ENCODE measurements around the gene TFAM. TPM values are rescaled to one million over a fixed set of nuclear protein-coding genes. Genes with fewer than 3 reads are reported as not detected.

Gene TFAM
- total and polyA plus RNA-seq, 8 donors, result 27.6 to 68.4 (median 60.9) TPM

DNA sequence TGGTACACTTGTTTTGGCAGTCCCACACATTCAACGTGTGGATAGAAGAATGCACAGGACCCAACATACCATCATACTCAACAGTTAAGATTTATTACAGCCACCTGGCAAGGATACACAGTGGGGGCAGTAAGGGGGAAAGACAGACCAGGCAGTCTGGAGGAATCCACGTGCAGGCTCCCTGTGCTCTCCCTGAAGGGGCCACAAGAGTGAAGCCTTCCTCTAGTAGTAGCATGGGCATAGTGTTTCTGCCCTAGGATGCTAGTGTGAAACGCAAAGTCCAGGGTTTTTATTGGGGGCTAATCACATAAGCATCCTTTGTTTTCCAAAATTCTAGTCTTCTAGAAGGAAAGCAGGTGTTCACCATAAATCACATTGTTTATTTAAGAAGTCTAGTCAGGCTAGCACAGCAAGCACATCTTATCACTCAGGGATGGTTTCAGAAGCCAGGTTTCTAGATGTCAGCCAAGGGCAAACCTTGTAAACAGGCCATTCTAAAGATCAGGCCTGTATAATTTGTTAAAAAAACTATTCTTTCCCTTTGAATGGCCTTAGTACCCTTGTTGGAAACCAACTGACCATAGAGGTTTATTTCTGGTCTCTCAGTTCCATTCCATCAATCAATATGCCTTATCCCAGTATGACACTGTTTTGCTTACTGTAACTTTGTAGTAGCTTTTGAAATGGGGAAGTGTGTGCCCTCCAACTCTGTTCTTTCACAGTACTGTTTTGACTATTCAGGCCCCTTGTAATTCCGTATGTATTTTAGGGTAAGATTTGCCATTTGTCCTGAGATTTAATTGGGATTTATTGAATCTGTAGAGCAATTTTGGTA lies 12.4 kb upstream of the TFAM start:
- no peak overlapping the region for H3K27ac ChIP-seq
- TF ChIP-seq, protein P1, sequence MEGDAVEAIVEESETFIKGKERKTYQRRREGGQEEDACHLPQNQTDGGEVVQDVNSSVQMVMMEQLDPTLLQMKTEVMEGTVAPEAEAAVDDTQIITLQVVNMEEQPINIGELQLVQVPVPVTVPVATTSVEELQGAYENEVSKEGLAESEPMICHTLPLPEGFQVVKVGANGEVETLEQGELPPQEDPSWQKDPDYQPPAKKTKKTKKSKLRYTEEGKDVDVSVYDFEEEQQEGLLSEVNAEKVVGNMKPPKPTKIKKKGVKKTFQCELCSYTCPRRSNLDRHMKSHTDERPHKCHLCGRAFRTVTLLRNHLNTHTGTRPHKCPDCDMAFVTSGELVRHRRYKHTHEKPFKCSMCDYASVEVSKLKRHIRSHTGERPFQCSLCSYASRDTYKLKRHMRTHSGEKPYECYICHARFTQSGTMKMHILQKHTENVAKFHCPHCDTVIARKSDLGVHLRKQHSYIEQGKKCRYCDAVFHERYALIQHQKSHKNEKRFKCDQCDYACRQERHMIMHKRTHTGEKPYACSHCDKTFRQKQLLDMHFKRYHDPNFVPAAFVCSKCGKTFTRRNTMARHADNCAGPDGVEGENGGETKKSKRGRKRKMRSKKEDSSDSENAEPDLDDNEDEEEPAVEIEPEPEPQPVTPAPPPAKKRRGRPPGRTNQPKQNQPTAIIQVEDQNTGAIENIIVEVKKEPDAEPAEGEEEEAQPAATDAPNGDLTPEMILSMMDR (IDR thresholded peaks at IDR 0.05), result no peak
- no peak for ATAC-seq

DNA sequence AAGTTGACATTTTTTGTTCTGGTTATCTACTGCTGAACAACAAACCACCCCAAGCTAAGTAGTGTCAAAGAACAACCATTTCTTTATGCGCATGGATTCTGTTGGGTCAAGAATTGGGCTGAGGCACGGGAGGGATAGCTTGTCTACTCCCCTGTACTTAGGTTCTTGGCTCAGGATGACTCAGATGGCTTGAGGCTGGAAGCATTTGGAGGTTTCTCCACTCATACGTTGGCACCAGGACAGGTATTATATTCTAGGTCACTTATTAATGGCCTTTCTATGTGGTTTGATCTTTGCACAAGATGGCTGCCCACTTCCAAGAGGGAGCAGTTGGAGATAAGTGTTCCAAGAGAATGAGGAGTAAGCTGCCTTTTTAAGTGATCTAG lies 11.8 kb upstream of the TFAM start:
- intact Hi-C loops (cut with DNase I), result no loop called here
- TF ChIP-seq, protein P1 (IDR thresholded peaks at IDR 0.05), result no peak
- no peaks in the 10 kb centered on the region for H3K9me3 ChIP-seq
- no peak overlapping the region for H3K27ac ChIP-seq
- H3K36me3 ChIP-seq, result no peaks in the 10 kb centered on the region
- no peaks in the 10 kb centered on the region for H3K27me3 ChIP-seq
- DNase-seq, result no peak
- no peaks in the 10 kb centered on the region for H3K4me1 ChIP-seq
- no peak overlapping the region for H3K4me3 ChIP-seq
- no peak for ATAC-seq

More for the DNA sequence above, 12.4 kb upstream of the TFAM start:
- Histone ChIP-seq H3K4me3 (no peak overlapping the region), H3K4me1 (no peaks in the 10 kb centered on the region), H3K27me3 (no peaks in the 10 kb centered on the region), H3K9me3 (no peaks in the 10 kb centered on the region), H3K36me3 (no peaks in the 10 kb centered on the region)
- intact Hi-C loops (cut with DNase I), result no loop called here
- no peak for DNase-seq

DNA sequence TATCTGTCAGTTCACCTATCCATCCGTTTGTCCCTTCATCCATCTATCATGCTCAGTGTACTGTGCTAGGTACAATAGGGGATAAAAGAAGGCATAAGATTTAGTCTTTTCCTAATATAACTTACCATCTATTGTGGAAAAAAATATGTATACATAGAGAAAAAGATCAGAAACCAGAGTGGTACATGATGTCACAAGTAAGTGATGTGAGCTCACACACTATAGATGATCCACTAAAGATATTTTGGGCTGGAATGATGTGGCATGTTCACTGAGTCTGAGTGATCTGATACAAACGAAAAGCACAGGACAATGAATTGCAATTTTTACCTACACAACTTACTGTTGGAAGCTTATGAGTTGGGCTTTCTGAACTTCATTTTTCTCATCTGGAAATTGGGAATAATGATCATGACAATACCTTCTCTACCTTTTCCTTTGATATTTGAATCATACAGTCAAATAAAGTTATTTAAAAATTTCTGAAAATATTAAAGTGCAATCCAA lies 2.7 kb upstream of the TFAM start:
- ATAC-seq (no peak), DNase-seq (no peak)
- intact Hi-C loops (cut with DNase I), result loop anchor here in 1 of 2 donors (10.0 kb wide), 1 partner anchor 48 kb away; the partner anchor contains the start of gene UBE2D1
- Histone ChIP-seq H3K27ac (peak overlapping the region in 1 of 2 donors; percentile 94), H3K9me3 (no peaks in the 10 kb centered on the region), H3K27me3 (no peaks in the 10 kb centered on the region), H3K4me3 (no peak overlapping the region), H3K4me1 (peaks cover 8 to 41% of the 10 kb centered on the region in 2 donors), H3K36me3 (no peaks in the 10 kb centered on the region)
- TF ChIP-seq, protein P1 (IDR thresholded peaks at IDR 0.05), result no peak

DNA sequence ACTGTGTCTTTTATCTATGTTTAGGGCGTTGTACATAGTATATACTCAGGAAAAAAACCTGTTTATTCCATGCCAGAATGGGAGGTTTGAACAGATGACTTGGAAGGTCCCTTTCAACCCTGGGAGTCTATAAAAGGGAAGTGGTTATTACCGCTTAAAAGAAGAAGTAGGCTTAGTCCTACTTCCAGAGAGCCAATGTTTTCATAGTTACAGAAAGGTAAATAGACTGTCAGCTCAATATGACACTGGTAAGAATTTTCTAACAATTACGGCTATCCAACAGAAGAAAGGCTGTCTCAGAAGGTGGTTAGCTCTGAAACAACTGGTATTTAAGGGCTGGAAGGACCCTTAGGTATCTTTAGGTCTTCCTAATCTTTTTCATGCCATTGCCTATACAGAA lies 1.1 kb upstream of the TFAM start:
- no peak for DNase-seq
- Histone ChIP-seq H3K27ac (peak overlapping the region; percentile 87 to 94), H3K27me3 (no peaks in the 10 kb centered on the region), H3K36me3 (peaks cover 4 to 13% of the 10 kb centered on the region in 2 donors), H3K4me1 (peaks cover 8 to 44% of the 10 kb centered on the region in 2 donors), H3K9me3 (no peaks in the 10 kb centered on the region), H3K4me3 (peak overlapping the region; percentile 80 to 89)
- TF ChIP-seq, protein P1 (IDR thresholded peaks at IDR 0.05), result no peak
- ATAC-seq, result peak; percentile 46
- intact Hi-C loops (cut with DNase I), result loop anchor here in 1 of 2 donors (10.0 kb wide), 1 partner anchor 49 kb away; the partner anchor contains the start of gene UBE2D1

DNA sequence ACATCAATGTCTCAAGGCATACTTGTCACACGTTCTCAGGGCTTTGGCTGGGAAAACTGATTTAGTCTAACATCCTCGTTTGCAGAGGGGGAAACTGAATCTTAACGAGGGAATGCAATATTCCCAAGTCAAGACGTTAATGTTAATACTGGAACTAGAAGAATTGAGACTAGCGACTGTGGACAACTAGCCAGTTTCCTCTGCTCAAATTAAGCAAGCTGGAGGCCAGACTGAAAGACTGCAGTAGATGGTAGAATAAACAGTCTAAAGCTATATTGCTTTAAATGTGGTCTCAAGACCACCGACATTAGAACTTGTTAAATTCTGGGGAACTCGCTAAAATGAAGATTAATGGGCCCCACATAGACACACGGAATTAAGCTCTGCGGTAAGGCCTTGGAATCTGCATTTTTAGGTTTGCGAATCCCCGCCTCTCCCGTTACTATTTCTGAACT lies 639 bp upstream of the TFAM start:
- TF ChIP-seq, protein P1 (IDR thresholded peaks at IDR 0.05), result no peak
- DNase-seq (no peak), ATAC-seq (peak; percentile 4)
- Histone ChIP-seq H3K27ac (peak overlapping the region; percentile 87 to 94), H3K36me3 (peaks cover 4 to 17% of the 10 kb centered on the region in 2 donors), H3K9me3 (no peaks in the 10 kb centered on the region), H3K4me1 (peaks cover 8 to 44% of the 10 kb centered on the region in 2 donors), H3K27me3 (no peaks in the 10 kb centered on the region), H3K4me3 (peak overlapping the region; percentile 80 to 89)
- intact Hi-C loops (cut with DNase I), result loop anchor here in 1 of 2 donors (10.0 kb wide), 1 partner anchor 50 kb away; the partner anchor contains the start of gene UBE2D1
